Thoracic aorta (tissue), 2 donors: Measurements from ENCODE around the gene GSKIP. TPM values are rescaled to one million over a fixed set of nuclear protein-coding genes. Genes with fewer than 3 reads are reported as not detected.
"Not testable (repeated sequence)": the region's sequence is repeated elsewhere in the genome, so short reads cannot be mapped to it uniquely, and the experiment has no call there.

Experiments used
- ATAC-seq: fragments of 150-250 bp; one replicate; pipeline ENCODE4 v1.8.0; 2017; ENCODE audit warnings: low read depth; ENCODE audit not compliant: insufficient number of reproducible peaks, low FRiP score
- DNase-seq: peaks from one replicate; pipeline ENCODE4 v3.0.0-alpha.2; 2020; ENCODE audit warnings: low spot score
- H3K27ac ChIP-seq, 2 donors: fragments of 200-600 bp; sonication (generic); 1 replicate in 1 of 2; 2 replicates in 1 of 2; pipeline ENCODE4 v1.5.1; 2016; ENCODE audit warnings: mild to moderate bottlenecking in 2 of 2, moderate library complexity in 2 of 2
- H3K27me3 ChIP-seq: fragments of 200-600 bp; sonication (generic); replicated peaks from 2 replicates; pipeline ENCODE4 v1.6.0; 2016; ENCODE audit warnings: mild to moderate bottlenecking; ENCODE audit not compliant: insufficient read depth
- H3K36me3 ChIP-seq: fragments of 200-600 bp; sonication (generic); one replicate; pipeline ENCODE4 v1.5.1; 2016
- H3K4me1 ChIP-seq, 2 donors: fragments of 200-600 bp; sonication (generic); 1 replicate in 1 of 2; 2 replicates in 1 of 2; pipeline versions ENCODE4 v1.5.1 to v1.6.0; 2016; ENCODE audit warnings: low read depth in 2 of 2, mild to moderate bottlenecking in 1 of 2; ENCODE audit not compliant: control insufficient read depth in 1 of 2
- H3K4me3 ChIP-seq: fragments of 200-600 bp; sonication (generic); 2 replicates; pipeline ENCODE4 v1.5.1; 2016; ENCODE audit warnings: mild to moderate bottlenecking
- H3K9me3 ChIP-seq: fragments of 200-600 bp; sonication (generic); 2 replicates; pipeline ENCODE4 v1.5.1; 2016
- CTCF ChIP-seq: fragments of 200-600 bp; sonication (generic); IDR thresholded peaks from one replicate; pipeline ENCODE4 v1.5.1; 2019; ENCODE audit warnings: antibody characterized with exemption
- total RNA-seq, 2 donors: library from RNA; depleted of rRNA; stranded (reverse); fragments of >200 nt; gene quantifications; one replicate each; pipeline versions ENCODE4 v1.1.0 to v1.2.3, GENCODE V29; 2016

Gene GSKIP
- total RNA-seq, 2 donors from 2014 or later, result 9.0 to 13.9 TPM

GRCh38 chr14:96338551-96338950 is 24.8 kb upstream of the GSKIP start:
- Histone ChIP-seq H3K9me3 (no peaks in the 10 kb centered on the region), H3K4me3 (no peak overlapping the region), H3K36me3 (peaks cover 26% of the 10 kb centered on the region), H3K27ac (no peak overlapping the region), H3K27me3 (no peaks in the 10 kb centered on the region), H3K4me1 (no peaks in the 10 kb centered on the region)
- ATAC-seq, result no peak
- no peak for DNase-seq
- TF ChIP-seq CTCF, result no peak

- DNase-seq (no peak), ATAC-seq (no peak)
- Histone ChIP-seq H3K27me3 (no peaks in the 10 kb centered on the region), H3K27ac (no peak overlapping the region), H3K4me3 (no peak overlapping the region), H3K36me3 (peaks cover 26% of the 10 kb centered on the region), H3K9me3 (no peaks in the 10 kb centered on the region), H3K4me1 (no peaks in the 10 kb centered on the region)
- no peak for TF ChIP-seq CTCF
Measured at GRCh38 chr14:96341323-96341722, 22.0 kb upstream of the GSKIP start.

- Histone ChIP-seq H3K9me3 (no peaks in the 10 kb centered on the region), H3K36me3 (peaks cover 4% of the 10 kb centered on the region), H3K4me1 (no peaks in the 10 kb centered on the region), H3K27ac (no peak overlapping the region), H3K4me3 (no peak overlapping the region), H3K27me3 (no peaks in the 10 kb centered on the region)
- no peak for TF ChIP-seq CTCF
- DNase-seq (no peak), ATAC-seq (no peak)
Measured at GRCh38 chr14:96345669-96346068, 17.7 kb upstream of the GSKIP start.

- H3K27ac ChIP-seq, H3K27me3 ChIP-seq, H3K4me1 ChIP-seq, H3K9me3 ChIP-seq, ATAC-seq, H3K4me3 ChIP-seq, DNase-seq, H3K36me3 ChIP-seq: not testable (repeated sequence)
Measured at GRCh38 chr14:96347957-96348356, 15.4 kb upstream of the GSKIP start.

GRCh38 chr14:96349286-96350075 is 13.8 kb upstream of the GSKIP start:
- DNase-seq, result no peak
- Histone ChIP-seq H3K4me3 (no peak overlapping the region), H3K27ac (no peak overlapping the region), H3K4me1 (no peaks in the 10 kb centered on the region), H3K9me3 (no peaks in the 10 kb centered on the region), H3K27me3 (no peaks in the 10 kb centered on the region), H3K36me3 (no peaks in the 10 kb centered on the region)
- TF ChIP-seq CTCF, result no peak
- no peak for ATAC-seq

- no peak overlapping the region for H3K4me3 ChIP-seq
- H3K9me3 ChIP-seq, result no peaks in the 10 kb centered on the region
- ATAC-seq, result no peak
- no peak overlapping the region for H3K27ac ChIP-seq
- no peak for DNase-seq
- H3K27me3 ChIP-seq, result no peaks in the 10 kb centered on the region
- TF ChIP-seq CTCF, result no peak
- no peaks in the 10 kb centered on the region for H3K4me1 ChIP-seq
- H3K36me3 ChIP-seq, result no peaks in the 10 kb centered on the region
Measured at GRCh38 chr14:96351986-96352385, 11.3 kb upstream of the GSKIP start.
